GM23338 (cell line): Measurements from ENCODE around the gene CST9L. TPM values are rescaled to one million over a fixed set of nuclear protein-coding genes. Genes with fewer than 3 reads are reported as not detected.

ENCODE experiments used
- ATAC-seq: fragments of 200-7000 bp; cut with Tn5 transposase; 3 replicates; pipeline ENCODE4 v1.9.1; 2020
- DNase-seq: peaks from one replicate; pipeline ENCODE4 v3.0.0-alpha.2; 2015; ENCODE audit warnings: low spot score
- H2AFZ ChIP-seq: fragments of 200-600 bp; sonication (generic); 2 replicates; pipeline ENCODE4 v1.8.0; 2016; ENCODE audit warnings: antibody characterized with exemption, mild to moderate bottlenecking, moderate library complexity
- H3F3A ChIP-seq: fragments of 200-600 bp; sonication (generic); replicated peaks from 2 replicates; pipeline ENCODE4 v1.8.0; 2017; ENCODE audit warnings: antibody characterized with exemption, mixed run types, low read depth
- H3K27ac ChIP-seq: fragments of 200-600 bp; sonication (generic); 2 replicates; pipeline ENCODE4 v1.6.1; 2016; ENCODE audit warnings: low read depth
- H3K27me3 ChIP-seq: fragments of 200-600 bp; sonication (generic); 2 replicates; pipeline ENCODE4 v1.8.0; 2016; ENCODE audit warnings: mild to moderate bottlenecking, mixed run types, moderate library complexity; ENCODE audit not compliant: insufficient read depth
- H3K36me3 ChIP-seq: fragments of 200-600 bp; sonication (generic); 2 replicates; pipeline ENCODE4 v1.8.0; 2016; ENCODE audit warnings: mild to moderate bottlenecking; ENCODE audit not compliant: insufficient read depth
- H3K4me1 ChIP-seq: fragments of 200-600 bp; sonication (generic); 2 replicates; pipeline ENCODE4 v1.8.0; 2016; ENCODE audit warnings: mild to moderate bottlenecking, moderate library complexity; ENCODE audit not compliant: insufficient read depth
- H3K4me2 ChIP-seq: fragments of 200-600 bp; sonication (generic); 2 replicates; pipeline ENCODE4 v1.7.1; 2017; ENCODE audit warnings: mixed run types
- H3K4me3 ChIP-seq: fragments of 200-600 bp; sonication (generic); 2 replicates; pipeline ENCODE4 v1.6.1; 2016; ENCODE audit warnings: mixed run types
- H3K79me2 ChIP-seq: fragments of 200-600 bp; sonication (generic); replicated peaks from 2 replicates; pipeline ENCODE4 v1.8.0; 2017; ENCODE audit warnings: mild to moderate bottlenecking; ENCODE audit not compliant: insufficient read depth
- H3K9me2 ChIP-seq: fragments of 200-600 bp; sonication (generic); 2 replicates; pipeline ENCODE4 v1.8.0; 2017; ENCODE audit not compliant: insufficient read depth
- H4K20me1 ChIP-seq: fragments of 200-600 bp; sonication (generic); replicated peaks from 2 replicates; pipeline ENCODE4 v1.8.0; 2017; ENCODE audit warnings: mild to moderate bottlenecking; ENCODE audit not compliant: insufficient read depth
- H3K27ac Mint-ChIP-seq: 2 replicates; pipeline ENCODE4 v1.8.0; 2020; ENCODE audit warnings: inconsistent platforms, mild to moderate bottlenecking, moderate library complexity, mixed read lengths
- H3K27me3 Mint-ChIP-seq: 3 replicates; pipeline ENCODE4 v1.8.0; 2022; ENCODE audit warnings: low read depth, mild to moderate bottlenecking, moderate library complexity, mixed read lengths, inconsistent platforms; ENCODE audit not compliant: insufficient read depth, poor library complexity
- H3K36me3 Mint-ChIP-seq: 3 replicates; pipeline ENCODE4 v1.8.0; 2021; ENCODE audit warnings: low read depth, mild to moderate bottlenecking, inconsistent platforms, moderate library complexity, mixed read lengths
- H3K4me1 Mint-ChIP-seq: 3 replicates; pipeline ENCODE4 v1.8.0; 2020; ENCODE audit warnings: mild to moderate bottlenecking, inconsistent platforms, mixed read lengths
- H3K4me3 Mint-ChIP-seq: 3 replicates; pipeline ENCODE4 v1.8.0; 2021; ENCODE audit warnings: moderate library complexity, mild to moderate bottlenecking, inconsistent platforms, mixed read lengths
- H3K9me3 Mint-ChIP-seq: 3 replicates; pipeline ENCODE4 v1.8.0; 2020; ENCODE audit warnings: moderate library complexity, mild to moderate bottlenecking, inconsistent platforms, mixed read lengths
- CREB1 ChIP-seq: fragments of 250-450 bp; sonication (Bioruptor Pico); IDR thresholded peaks from 2 replicates; pipeline ENCODE4 v1.5.0; 2020; ENCODE audit warnings: low read depth, mild to moderate bottlenecking, moderate library complexity
- EZH2 ChIP-seq: fragments of 200-600 bp; sonication (generic); IDR thresholded peaks from one replicate; pipeline ENCODE4 v1.8.0; 2017; ENCODE audit warnings: antibody characterized with exemption, mild to moderate bottlenecking, low read depth; ENCODE audit not compliant: unreplicated experiment
- EZH2phosphoT487 ChIP-seq: fragments of 200-600 bp; sonication (generic); IDR thresholded peaks from one replicate; pipeline ENCODE4 v1.8.1; 2018; ENCODE audit warnings: antibody characterized with exemption; ENCODE audit not compliant: unreplicated experiment
- NANOG ChIP-seq: IDR thresholded peaks from 2 replicates; pipeline ENCODE4 v1.6.1; 2016; ENCODE audit warnings: antibody characterized with exemption, borderline replicate concordance
- REST ChIP-seq: IDR thresholded peaks from one replicate; pipeline ENCODE4 v1.6.1; 2018; ENCODE audit warnings: antibody characterized with exemption; ENCODE audit not compliant: unreplicated experiment
- STAT1 ChIP-seq: IDR thresholded peaks from one replicate; pipeline ENCODE4 v1.6.1; 2016; ENCODE audit warnings: antibody characterized with exemption; ENCODE audit not compliant: unreplicated experiment
- ZNF114 ChIP-seq: fragments of 250-450 bp; sonication (Bioruptor Pico); IDR thresholded peaks from 2 replicates; pipeline ENCODE4 v1.5.0; 2020; ENCODE audit warnings: mild to moderate bottlenecking, moderate library complexity
- ZNF331 ChIP-seq: fragments of 250-450 bp; sonication (Bioruptor Pico); IDR thresholded peaks from 2 replicates; pipeline ENCODE4 v1.5.0; 2020; ENCODE audit warnings: low read depth, mild to moderate bottlenecking, moderate library complexity
- polyA plus RNA-seq: library from polyadenylated mRNA; unstranded; fragments of >200 nt; fragmentation: Nextera tagmentation; extraction: Ambion mirVana; gene quantifications from 2 replicates; pipeline ENCODE4 v1.2.1, GENCODE V29; 2016
- total RNA-seq: library from RNA; depleted of rRNA; stranded (reverse); fragments of >200 nt; shearing (Covaris generic); gene quantifications from 2 replicates; pipeline ENCODE4 v1.2.3, GENCODE V29; 2014
- TF ChIP-seq, protein P1 (sequence below): IDR thresholded peaks from 2 replicates; pipeline ENCODE4 v1.6.1; 2016; ENCODE audit warnings: antibody characterized with exemption
- TF ChIP-seq, protein P2 (sequence below), 2 experiments: fragments of 200-600 bp in 1 of 2; sonication (generic) in 1 of 2; conservative IDR thresholded peaks; 2 replicates each; pipeline versions ENCODE4 v1.5.1 to v1.6.1; 2016 to 2017; ENCODE audit warnings: antibody characterized with exemption in 2 of 2, low read depth in 2 of 2, mild to moderate bottlenecking in 2 of 2, moderate library complexity in 1 of 2

Gene CST9L
- total and polyA plus RNA-seq, 2 experiments from 2014 or later: not detected

- TF ChIP-seq REST: no peak
- no peak for TF ChIP-seq CREB1
- TF ChIP-seq, protein P1, sequence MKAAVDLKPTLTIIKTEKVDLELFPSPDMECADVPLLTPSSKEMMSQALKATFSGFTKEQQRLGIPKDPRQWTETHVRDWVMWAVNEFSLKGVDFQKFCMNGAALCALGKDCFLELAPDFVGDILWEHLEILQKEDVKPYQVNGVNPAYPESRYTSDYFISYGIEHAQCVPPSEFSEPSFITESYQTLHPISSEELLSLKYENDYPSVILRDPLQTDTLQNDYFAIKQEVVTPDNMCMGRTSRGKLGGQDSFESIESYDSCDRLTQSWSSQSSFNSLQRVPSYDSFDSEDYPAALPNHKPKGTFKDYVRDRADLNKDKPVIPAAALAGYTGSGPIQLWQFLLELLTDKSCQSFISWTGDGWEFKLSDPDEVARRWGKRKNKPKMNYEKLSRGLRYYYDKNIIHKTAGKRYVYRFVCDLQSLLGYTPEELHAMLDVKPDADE: no peak
- no peak for TF ChIP-seq ZNF114 (CRISPR knock-in tag)
Measured at GRCh38 chr20:23603321-23603720, 35.0 kb upstream of the CST9L start (continued).

DNA sequence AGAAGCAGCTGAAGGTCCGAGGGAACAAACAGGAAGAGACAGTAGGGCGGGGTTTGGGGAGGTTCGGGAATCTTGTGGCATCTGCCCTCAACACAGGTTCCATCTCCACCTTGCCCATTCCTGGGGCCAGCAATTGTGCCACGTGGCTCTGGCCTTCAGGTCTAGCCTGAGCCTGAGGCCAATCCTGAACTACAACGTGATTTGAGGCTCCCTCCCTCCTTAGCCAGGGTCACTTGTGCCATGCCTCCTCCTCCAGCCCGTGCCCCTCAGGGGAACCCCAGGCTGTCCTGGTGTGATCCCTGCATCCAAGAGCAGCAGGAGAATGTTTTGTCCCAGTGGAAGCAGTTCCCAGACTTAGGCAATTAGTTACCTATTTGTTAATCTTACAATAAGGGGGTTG, 34.4 kb upstream of the CST9L start:
- Mint-ChIP-seq H3K27ac (no peak overlapping the region), H3K27me3 (peaks cover 3% of the 10 kb centered on the region), H3K4me1 (no peaks in the 10 kb centered on the region), H3K9me3 (no peaks in the 10 kb centered on the region; the same call in 2 of the 3 replicates), H3K36me3 (no peaks in the 10 kb centered on the region), H3K4me3 (no peak overlapping the region)
- ATAC-seq (no peak), DNase-seq (no peak)
- H3K4me3 ChIP-seq: no peak overlapping the region
- H3F3A ChIP-seq: no peaks in the 10 kb centered on the region
- no peaks in the 10 kb centered on the region for H3K36me3 ChIP-seq
- no peaks in the 10 kb centered on the region for H3K4me1 ChIP-seq
- H4K20me1 ChIP-seq: no peaks in the 10 kb centered on the region
- H3K27me3 ChIP-seq: no peaks in the 10 kb centered on the region
- H3K79me2 ChIP-seq: no peaks in the 10 kb centered on the region
- H3K4me2 ChIP-seq: no peak overlapping the region
- no peak overlapping the region for H2AFZ ChIP-seq
- peaks cover 2% of the 10 kb centered on the region for H3K9me2 ChIP-seq
- no peak overlapping the region for H3K27ac ChIP-seq
- TF ChIP-seq CREB1 (no peak), EZH2 (no peak), STAT1 (no peak), NANOG (no peak), EZH2phosphoT487 (no peak), REST (no peak), ZNF331 (CRISPR knock-in tag) (no peak), ZNF114 (CRISPR knock-in tag) (no peak)
- TF ChIP-seq, protein P2, sequence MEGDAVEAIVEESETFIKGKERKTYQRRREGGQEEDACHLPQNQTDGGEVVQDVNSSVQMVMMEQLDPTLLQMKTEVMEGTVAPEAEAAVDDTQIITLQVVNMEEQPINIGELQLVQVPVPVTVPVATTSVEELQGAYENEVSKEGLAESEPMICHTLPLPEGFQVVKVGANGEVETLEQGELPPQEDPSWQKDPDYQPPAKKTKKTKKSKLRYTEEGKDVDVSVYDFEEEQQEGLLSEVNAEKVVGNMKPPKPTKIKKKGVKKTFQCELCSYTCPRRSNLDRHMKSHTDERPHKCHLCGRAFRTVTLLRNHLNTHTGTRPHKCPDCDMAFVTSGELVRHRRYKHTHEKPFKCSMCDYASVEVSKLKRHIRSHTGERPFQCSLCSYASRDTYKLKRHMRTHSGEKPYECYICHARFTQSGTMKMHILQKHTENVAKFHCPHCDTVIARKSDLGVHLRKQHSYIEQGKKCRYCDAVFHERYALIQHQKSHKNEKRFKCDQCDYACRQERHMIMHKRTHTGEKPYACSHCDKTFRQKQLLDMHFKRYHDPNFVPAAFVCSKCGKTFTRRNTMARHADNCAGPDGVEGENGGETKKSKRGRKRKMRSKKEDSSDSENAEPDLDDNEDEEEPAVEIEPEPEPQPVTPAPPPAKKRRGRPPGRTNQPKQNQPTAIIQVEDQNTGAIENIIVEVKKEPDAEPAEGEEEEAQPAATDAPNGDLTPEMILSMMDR (conservative IDR thresholded peaks at IDR 0.05; ENCODE audit: low read depth in 2 of 2): no peak
- TF ChIP-seq, protein P1: no peak
